D721Med (cell line): ENCODE measurements around the gene PKMYT1.

Experiments used
- DNase-seq: peaks from one replicate; pipeline ENCODE4 v3.0.0; 2011; ENCODE audit warnings: low spot score; ENCODE audit not compliant: insufficient read length
- FAIRE-seq: peaks from 2 replicates; lab custom pipeline; 2011; peaks lifted over from hg19 to GRCh38; lab: Jason Lieb, UNC
- CTCF ChIP-seq: IDR thresholded peaks from 2 replicates; pipeline ENCODE4 v1.5.1; 2012; ENCODE audit warnings: mild to moderate bottlenecking, control low read depth; ENCODE audit not compliant: insufficient read depth; ENCODE audit errors: missing control alignments

Gene PKMYT1

GRCh38 chr16:3010510-3010909 is 30.3 kb upstream of the PKMYT1 start:
- DNase-seq (no peak), FAIRE-seq (no peak)
- TF ChIP-seq CTCF = no peak

GRCh38 chr16:3009568-3010390 is 29.5 kb upstream of the PKMYT1 start:
- no peak for TF ChIP-seq CTCF
- no peak for DNase-seq
- no peak for FAIRE-seq

- no peak for TF ChIP-seq CTCF
- no peak for DNase-seq
- FAIRE-seq = no peak
These were observed 28.4 kb upstream of the PKMYT1 start for GRCh38 chr16:3008690-3009037.

- DNase-seq (no peak), FAIRE-seq (no peak)
- no peak for TF ChIP-seq CTCF
These were observed 27.9 kb upstream of the PKMYT1 start for GRCh38 chr16:3007957-3008689.

GRCh38 chr16:3007059-3007956 is 27.1 kb upstream of the PKMYT1 start:
- no peak for TF ChIP-seq CTCF
- FAIRE-seq (no peak), DNase-seq (no peak)

- no peak for TF ChIP-seq CTCF
- no peak for FAIRE-seq
- no peak for DNase-seq
These were observed 24.6 kb upstream of the PKMYT1 start for GRCh38 chr16:3004781-3005284.
